OCI-LY3 (cell line): ENCODE results near the gene OSBPL6.

ENCODE experiments used
- CTCF ChIP-seq: fragments of 200-600, 300-600 bp; sonication (generic); IDR thresholded peaks from 2 replicates; pipeline ENCODE4 v1.5.1; 2014; ENCODE audit warnings: antibody characterized with exemption, low read length, low read depth
- EZH2phosphoT487 ChIP-seq: fragments of 200-600 bp; shearing (Covaris generic); IDR thresholded peaks from 2 replicates; pipeline ENCODE4 v1.6.1; 2018; ENCODE audit warnings: antibody characterized with exemption, mixed run types, low read depth

- no peak for TF ChIP-seq CTCF
- no peak for TF ChIP-seq EZH2phosphoT487
Observed at GRCh38 chr2:178295115-178295514, 100.8 kb downstream of the OSBPL6 start.
